HepG2 (cell line): ENCODE data around the gene GNAZ. TPM values are rescaled to one million over a fixed set of nuclear protein-coding genes. Genes with fewer than 3 reads are reported as not detected.

Source experiments
- ATAC-seq: fragments of 200-7000 bp; cut with Tn5 transposase; 3 replicates; pipeline ENCODE4 v1.9.1; 2020; ENCODE audit warnings: mild to moderate bottlenecking, moderate library complexity
- BruUV-seq: library from RNA; stranded (reverse); fragments of 400-500 nt; replicated peaks from 2 replicates; lab custom pipeline; 2021; lab: Mats Ljungman, UMichigan
- CTCF ChIA-PET: fragments of 300-600 bp; formaldehyde crosslinking; extraction: SDS; loops from one replicate; lab custom pipeline; 2021; ENCODE audit warnings: low total read pairs, inconsistent platforms, low intra/inter-chr PET ratio; lab: Yijun Ruan, JAX
- POLR2A ChIA-PET: fragments of 350-600 bp; sonication (Branson Sonifier 250); formaldehyde crosslinking; loops from one replicate; lab custom pipeline; 2020; ENCODE audit warnings: antibody characterized with exemption, inconsistent platforms; lab: Yijun Ruan, JAX
- DNase-seq: peaks from one replicate; pipeline ENCODE4 v3.0.0-alpha.2; 2015; ENCODE audit warnings: low spot score
- FAIRE-seq: peaks from 3 replicates; lab custom pipeline; 2011; peaks lifted over from hg19 to GRCh38; lab: Jason Lieb, UNC
- H2AFZ ChIP-seq: one replicate; pipeline ENCODE4 v1.6.1; 2011; ENCODE audit warnings: low read length, inconsistent platforms
- H3K27ac ChIP-seq: fragments of 300-600 bp; 3 replicates; pipeline ENCODE4 v1.8.0; 2011; ENCODE audit warnings: mixed run types, mild to moderate bottlenecking, mixed read lengths, low read length, inconsistent platforms; ENCODE audit not compliant: insufficient read depth; ENCODE audit errors: extremely low read length
- H3K27me3 ChIP-seq, 2 experiments: fragments of 200-600 bp in 1 of 2; 2 replicates in 1 of 2; 3 replicates in 1 of 2; pipeline versions ENCODE4 v1.6.0 to v1.8.0; 2011; ENCODE audit warnings: low read length in 2 of 2, mild to moderate bottlenecking in 2 of 2, moderate library complexity in 2 of 2, inconsistent platforms in 1 of 2; ENCODE audit not compliant: insufficient read depth in 2 of 2, control insufficient read depth in 1 of 2
- H3K36me3 ChIP-seq, 2 experiments: fragments of 200-600 bp in 1 of 2; replicated peaks in 1 of 2; 2 replicates in 1 of 2; 3 replicates in 1 of 2; pipeline versions ENCODE4 v1.5.1 to v1.8.0; 2011; ENCODE audit warnings: low read length in 2 of 2, inconsistent platforms in 1 of 2; ENCODE audit not compliant: insufficient read depth in 2 of 2, control insufficient read depth in 1 of 2
- H3K4me1 ChIP-seq: 2 replicates; pipeline ENCODE4 v1.5.1; 2012; ENCODE audit warnings: low read length, inconsistent platforms; ENCODE audit not compliant: insufficient read depth
- H3K4me2 ChIP-seq: 2 replicates; pipeline ENCODE4 v1.6.0; 2011; ENCODE audit warnings: low read depth, low read length, inconsistent platforms
- H3K4me3 ChIP-seq, 3 experiments: fragments of 200-600 bp in 1 of 3; sonication (generic), shearing (Covaris generic) in 1 of 3; replicated peaks in 1 of 3; 2 replicates each; pipeline ENCODE4 v1.5.1; 2011 to 2016; ENCODE audit warnings: low read length in 3 of 3, inconsistent platforms in 2 of 3, low read depth in 2 of 3, mild to moderate bottlenecking in 2 of 3, control low read depth in 1 of 3, mixed read lengths in 1 of 3; ENCODE audit not compliant: insufficient read depth in 1 of 3
- H3K79me2 ChIP-seq: one replicate; pipeline ENCODE4 v1.6.1; 2011; ENCODE audit warnings: low read length, inconsistent platforms; ENCODE audit not compliant: insufficient read depth
- H3K9ac ChIP-seq: 2 replicates; pipeline ENCODE4 v1.6.0; 2011; ENCODE audit warnings: mild to moderate bottlenecking, low read depth, low read length, inconsistent platforms; ENCODE audit not compliant: insufficient read depth
- H3K9me3 ChIP-seq: 2 replicates; pipeline ENCODE4 v1.5.1; 2012; ENCODE audit warnings: mild to moderate bottlenecking, low read length
- H4K20me1 ChIP-seq: 2 replicates; pipeline ENCODE4 v1.6.0; 2011; ENCODE audit warnings: inconsistent platforms, mild to moderate bottlenecking, low read length, moderate library complexity; ENCODE audit not compliant: insufficient read depth
- AGO2 ChIP-seq: fragments of 200-400 bp; formaldehyde crosslinking; optimal IDR thresholded peaks from 2 replicates; pipeline ENCODE3; 2017; ENCODE audit warnings: mild to moderate bottlenecking, low read depth, low read length, moderate library complexity
- JDP2 ChIP-seq: sonication (generic); formaldehyde crosslinking; IDR thresholded peaks from 2 replicates; pipeline ENCODE4 v1.8.1; 2022; ENCODE audit warnings: missing genetic modification reagents, borderline replicate concordance
- MED8 ChIP-seq: sonication (generic); formaldehyde crosslinking; IDR thresholded peaks from 2 replicates; pipeline ENCODE4 v1.8.1; 2023; ENCODE audit warnings: mild to moderate bottlenecking, missing genetic modification reagents; ENCODE audit not compliant: insufficient replicate concordance
- NFIB ChIP-seq: sonication (generic); formaldehyde crosslinking; IDR thresholded peaks from 2 replicates; pipeline ENCODE4 v1.9.0; 2021; ENCODE audit warnings: missing genetic modification reagents, mild to moderate bottlenecking, borderline replicate concordance
- TBX3 ChIP-seq: fragments of 450-650 bp; IDR thresholded peaks from 2 replicates; pipeline ENCODE4 v1.6.1; 2017; ENCODE audit warnings: antibody characterized with exemption, mild to moderate bottlenecking, inconsistent platforms, borderline replicate concordance
- ZSCAN25 ChIP-seq: sonication (generic); formaldehyde crosslinking; IDR thresholded peaks from 2 replicates; pipeline ENCODE4 v1.8.0; 2022; ENCODE audit warnings: mild to moderate bottlenecking, missing genetic modification reagents
- WGBS: methylation state at CpG from one replicate; pipeline ENCODE4 v1.1.6; 2017; ENCODE audit warnings: low lambda C conversion rate; 5-methylcytosine and 5-hydroxymethylcytosine counted together
- in situ Hi-C: cut with HindIII; loops from 2 replicates; pipeline ENCODE4 v1.10.0; 2017; ENCODE audit warnings: low pct_unique_long_range_greater_than_20kb; ENCODE audit not compliant: extremely low pct_ligation_motif_present
- intact Hi-C: fragments of 100-400 bp; cut with micrococcal nuclease; formaldehyde crosslinking; loops from one replicate; pipeline ENCODE4 v1.10.0; 2022; ENCODE audit not compliant: unreplicated experiment
- polyA plus RNA-seq, 8 experiments: library from polyadenylated mRNA; depleted of rRNA in 3 of 8; stranded (reverse) in 7 of 8; unstranded in 1 of 8; fragments of >200 nt; fragmentation: Illumina TruSeq in 4 of 8; extraction: Trizol in 4 of 8; gene quantifications; 2 replicates each; pipeline versions ENCODE4 v1.2.1 to v1.2.3, GENCODE V29; 2011 to 2016; ENCODE audit warnings: low read depth in 4 of 8, missing spikeins in 1 of 8, mixed read lengths in 1 of 8; ENCODE audit not compliant: insufficient read depth in 1 of 8
- total RNA-seq, 5 experiments: library from RNA; depleted of rRNA; stranded (reverse); fragments of >200 nt; fragmentation: Illumina TruSeq; extraction: Trizol; gene quantifications; 2 replicates each; pipeline ENCODE4 v1.2.3, GENCODE V29; 2016; ENCODE audit warnings: low read depth in 1 of 5
- TF ChIP-seq, protein P1 (sequence below): sonication (generic); formaldehyde crosslinking; IDR thresholded peaks from 2 replicates; pipeline ENCODE4 v1.5.1; 2020; ENCODE audit warnings: missing genetic modification reagents, mild to moderate bottlenecking, borderline replicate concordance
- TF ChIP-seq, protein P2 (sequence below): sonication (generic); formaldehyde crosslinking; IDR thresholded peaks from 2 replicates; pipeline ENCODE4 v1.4.0; 2020; ENCODE audit warnings: missing genetic modification reagents
- TF ChIP-seq, protein P3 (sequence below): sonication (generic); formaldehyde crosslinking; conservative IDR thresholded peaks from 2 replicates; pipeline ENCODE4 v1.4.0; 2020; ENCODE audit warnings: missing genetic modification reagents

Gene GNAZ
- total and polyA plus RNA-seq, 2 of the 13 experiments (the other 11 are each of a cell fraction or from before 2014, with no cell fraction given) = 11.4 to 22.3 TPM

DNA sequence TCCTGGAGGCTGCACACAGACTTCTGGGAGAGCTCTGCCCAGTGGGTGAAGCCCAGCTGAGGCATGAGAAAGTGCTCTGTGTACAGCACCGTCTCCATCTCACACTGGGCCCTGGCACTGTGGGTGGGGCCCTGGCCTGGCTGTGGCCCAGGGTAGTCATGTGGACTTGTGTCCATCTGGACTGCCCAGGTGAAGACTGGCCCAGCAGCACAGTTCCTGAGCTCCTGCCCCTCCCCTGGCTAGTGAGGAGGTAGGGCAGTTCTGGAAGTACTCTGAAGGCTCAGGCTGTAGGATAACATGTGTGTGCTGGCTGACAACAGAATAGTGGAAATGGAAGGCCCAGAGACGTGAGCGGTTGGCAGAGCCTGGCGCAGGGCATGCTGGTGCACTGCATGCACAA lies 36.0 kb downstream of the GNAZ start:
- H3K4me3 ChIP-seq = no peak overlapping the region

DNA sequence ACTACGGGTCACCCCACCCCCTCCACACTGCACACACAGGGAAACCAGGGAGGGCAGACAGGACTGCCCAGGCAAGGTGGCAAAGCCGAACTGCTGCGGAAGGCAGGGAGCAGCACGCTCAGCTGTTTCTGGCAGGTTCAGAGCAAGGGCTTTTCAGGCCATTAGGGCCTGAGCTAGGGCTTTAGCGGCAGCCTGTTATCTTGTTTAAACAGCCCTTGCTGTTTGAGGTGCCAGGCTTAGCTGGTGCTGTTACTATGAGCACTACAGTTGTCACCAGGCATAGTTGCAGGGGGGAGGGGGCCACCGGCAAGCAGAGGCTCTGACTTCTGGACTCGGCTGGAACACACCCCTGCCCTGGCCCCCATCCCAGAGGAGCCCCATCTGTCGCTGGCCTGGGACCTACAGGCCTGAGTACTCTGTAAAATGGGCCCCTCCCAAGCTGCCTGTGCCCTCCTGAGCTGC lies 36.6 kb downstream of the GNAZ start:
- WGBS = 100% methylated on average over 3 of the region's 8 CpGs
- intact Hi-C loops (no loop called here), in situ Hi-C loops (no loop called here)
- no peaks in the 10 kb centered on the region for H4K20me1 ChIP-seq
- DNase-seq (peak; percentile 39), FAIRE-seq (no peak), ATAC-seq (peak; percentile 45)
- peaks cover 0 to 7% of the 10 kb centered on the region in 2 experiments; a peak in 1 of 5 replicates for H3K36me3 ChIP-seq
- no peak overlapping the region for H3K27ac ChIP-seq
- H2AFZ ChIP-seq = no peak overlapping the region
- no peaks in the 10 kb centered on the region for H3K27me3 ChIP-seq
- no peak overlapping the region for H3K9ac ChIP-seq
- BruUV-seq = no TSS peak
- ChIA-PET CTCF (no interaction called here), POLR2A (interaction anchor here (1.4 to 1.6 kb wide), 2 partner anchors 35 to 147 kb away, joined by 4 read pairs; no protein-coding TSS in a partner anchor)
- peaks cover 10% of the 10 kb centered on the region; the same call in 1 of the 2 replicates for H3K4me1 ChIP-seq
- H3K4me3 ChIP-seq = no peak overlapping the region
- no peaks in the 10 kb centered on the region for H3K79me2 ChIP-seq
- no peaks in the 10 kb centered on the region for H3K9me3 ChIP-seq
- no peak overlapping the region for H3K4me2 ChIP-seq
- TF ChIP-seq JDP2 (CRISPR knock-in tag) (no peak), MED8 (CRISPR knock-in tag) (no peak), TBX3 (no peak), ZSCAN25 (CRISPR knock-in tag) (0 out of 2 replicates have a peak, but pooled peaks have one; percentile 58)
- TF ChIP-seq, protein P1, sequence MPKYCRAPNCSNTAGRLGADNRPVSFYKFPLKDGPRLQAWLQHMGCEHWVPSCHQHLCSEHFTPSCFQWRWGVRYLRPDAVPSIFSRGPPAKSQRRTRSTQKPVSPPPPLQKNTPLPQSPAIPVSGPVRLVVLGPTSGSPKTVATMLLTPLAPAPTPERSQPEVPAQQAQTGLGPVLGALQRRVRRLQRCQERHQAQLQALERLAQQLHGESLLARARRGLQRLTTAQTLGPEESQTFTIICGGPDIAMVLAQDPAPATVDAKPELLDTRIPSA = no peak
- TF ChIP-seq, protein P2, sequence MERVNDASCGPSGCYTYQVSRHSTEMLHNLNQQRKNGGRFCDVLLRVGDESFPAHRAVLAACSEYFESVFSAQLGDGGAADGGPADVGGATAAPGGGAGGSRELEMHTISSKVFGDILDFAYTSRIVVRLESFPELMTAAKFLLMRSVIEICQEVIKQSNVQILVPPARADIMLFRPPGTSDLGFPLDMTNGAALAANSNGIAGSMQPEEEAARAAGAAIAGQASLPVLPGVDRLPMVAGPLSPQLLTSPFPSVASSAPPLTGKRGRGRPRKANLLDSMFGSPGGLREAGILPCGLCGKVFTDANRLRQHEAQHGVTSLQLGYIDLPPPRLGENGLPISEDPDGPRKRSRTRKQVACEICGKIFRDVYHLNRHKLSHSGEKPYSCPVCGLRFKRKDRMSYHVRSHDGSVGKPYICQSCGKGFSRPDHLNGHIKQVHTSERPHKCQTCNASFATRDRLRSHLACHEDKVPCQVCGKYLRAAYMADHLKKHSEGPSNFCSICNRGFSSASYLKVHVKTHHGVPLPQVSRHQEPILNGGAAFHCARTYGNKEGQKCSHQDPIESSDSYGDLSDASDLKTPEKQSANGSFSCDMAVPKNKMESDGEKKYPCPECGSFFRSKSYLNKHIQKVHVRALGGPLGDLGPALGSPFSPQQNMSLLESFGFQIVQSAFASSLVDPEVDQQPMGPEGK (CRISPR knock-in tag) = 0 out of 2 replicates have a peak, but pooled peaks have one; percentile 31

More for the DNA sequence above, 36.0 kb downstream of the GNAZ start:
- DNase-seq (no peak), FAIRE-seq (no peak)
- Histone ChIP-seq H3K9ac (no peak overlapping the region), H3K27me3 (no peaks in the 10 kb centered on the region)
- TF ChIP-seq NFIB (CRISPR knock-in tag) (no peak), AGO2 (peak; percentile 48)
- TF ChIP-seq, protein P3, sequence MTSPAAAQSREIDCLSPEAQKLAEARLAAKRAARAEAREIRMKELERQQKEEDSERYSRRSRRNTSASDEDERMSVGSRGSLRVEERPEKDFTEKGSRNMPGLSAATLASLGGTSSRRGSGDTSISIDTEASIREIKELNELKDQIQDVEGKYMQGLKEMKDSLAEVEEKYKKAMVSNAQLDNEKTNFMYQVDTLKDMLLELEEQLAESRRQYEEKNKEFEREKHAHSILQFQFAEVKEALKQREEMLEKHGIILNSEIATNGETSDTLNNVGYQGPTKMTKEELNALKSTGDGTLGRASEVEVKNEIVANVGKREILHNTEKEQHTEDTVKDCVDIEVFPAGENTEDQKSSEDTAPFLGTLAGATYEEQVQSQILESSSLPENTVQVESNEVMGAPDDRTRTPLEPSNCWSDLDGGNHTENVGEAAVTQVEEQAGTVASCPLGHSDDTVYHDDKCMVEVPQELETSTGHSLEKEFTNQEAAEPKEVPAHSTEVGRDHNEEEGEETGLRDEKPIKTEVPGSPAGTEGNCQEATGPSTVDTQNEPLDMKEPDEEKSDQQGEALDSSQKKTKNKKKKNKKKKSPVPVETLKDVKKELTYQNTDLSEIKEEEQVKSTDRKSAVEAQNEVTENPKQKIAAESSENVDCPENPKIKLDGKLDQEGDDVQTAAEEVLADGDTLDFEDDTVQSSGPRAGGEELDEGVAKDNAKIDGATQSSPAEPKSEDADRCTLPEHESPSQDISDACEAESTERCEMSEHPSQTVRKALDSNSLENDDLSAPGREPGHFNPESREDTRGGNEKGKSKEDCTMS (CRISPR knock-in tag) = no peak
- TF ChIP-seq, all 625 proteins: peak for 1
- no peak overlapping the region for H3K4me2 ChIP-seq
- no peak overlapping the region for H2AFZ ChIP-seq
- no peak for ATAC-seq
- H3K4me1 ChIP-seq = peaks cover 10% of the 10 kb centered on the region; the same call in 1 of the 2 replicates
- no peak overlapping the region for H3K27ac ChIP-seq
- POLR2A ChIA-PET = interaction anchor here (1.4 to 1.6 kb wide), 2 partner anchors 35 to 146 kb away, joined by 4 read pairs; no protein-coding TSS in a partner anchor
- 100% methylated on average over 3 of the region's 4 CpGs for WGBS
- CTCF ChIA-PET = no interaction called here
- no TSS peak for BruUV-seq
- in situ Hi-C loops = no loop called here
- H3K9me3 ChIP-seq = no peaks in the 10 kb centered on the region
- H3K36me3 ChIP-seq = peaks cover 0 to 7% of the 10 kb centered on the region in 2 experiments; a peak in 1 of 5 replicates
- intact Hi-C loops = no loop called here
- H4K20me1 ChIP-seq = no peaks in the 10 kb centered on the region
- no peaks in the 10 kb centered on the region for H3K79me2 ChIP-seq
